ENCODE results near the gene DRGX. TPM values are rescaled to one million over a fixed set of nuclear protein-coding genes. Genes with fewer than 3 reads are reported as not detected.

The DRGX gene
- total RNA-seq (2022; extraction: Qiagen RNA extraction), result 0.05 TPM in 1 of 5 replicates, not detected in the others

DNA sequence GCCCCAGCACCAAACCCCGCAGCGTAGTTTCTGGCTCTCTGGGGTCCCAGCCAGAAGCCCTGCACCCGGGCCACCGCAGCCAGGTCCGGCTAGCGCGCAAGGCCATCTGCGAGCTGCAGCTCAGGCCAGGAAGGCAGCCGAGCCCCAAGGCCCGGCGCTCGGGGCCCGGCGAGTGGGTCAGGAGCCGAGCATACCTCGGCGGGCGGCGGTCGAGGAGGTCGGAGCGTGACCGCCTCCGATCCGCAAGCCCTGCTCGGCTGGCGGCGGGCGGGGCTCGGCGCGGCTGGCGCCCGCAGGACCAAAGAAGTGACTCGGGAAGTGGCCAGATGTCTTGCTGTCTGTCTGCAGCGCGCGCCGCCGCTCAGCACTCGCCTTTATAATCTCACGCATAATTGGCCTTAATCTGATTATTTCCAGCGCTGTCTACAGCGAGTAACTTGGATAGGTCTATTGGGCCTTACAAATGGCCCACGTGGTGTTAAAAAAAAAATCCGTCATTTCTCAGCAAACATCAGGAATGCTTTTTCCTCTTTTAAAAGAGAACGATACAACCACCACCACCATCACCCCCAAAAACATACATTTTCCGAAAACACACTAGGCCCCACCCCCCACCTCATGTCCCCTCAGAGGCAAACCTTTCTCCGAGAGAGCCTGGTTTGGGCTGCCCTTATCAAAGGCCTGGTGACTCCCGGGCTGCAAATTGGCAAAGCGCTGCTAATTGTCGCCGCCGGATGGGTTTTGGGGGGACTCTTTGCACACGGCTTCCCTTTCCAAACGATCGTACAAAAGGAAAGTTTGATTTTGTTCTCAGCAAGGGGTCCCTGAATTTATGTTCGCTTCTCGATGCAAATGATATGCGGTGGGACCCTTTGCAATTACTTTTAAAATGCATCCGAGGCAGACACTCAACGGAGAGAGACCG lies at the start of gene DRGX:
Gene DRGX, minus strand, starts transcription at position 349 of the 925 bp plus-strand sequence. CDS start 649 bp downstream, outside the sequence.

Other genes starting within 250 kb of the DRGX start
- not detected in 5 replicates for gene TMEM273, start 207.7 kb downstream of the DRGX start, total RNA-seq (2022; extraction: Qiagen RNA extraction)
- not detected in 5 replicates for gene C10orf71, start 96.9 kb downstream of the DRGX start, total RNA-seq (2022; extraction: Qiagen RNA extraction)
- 6.7 to 7.5 TPM (median 7.2 TPM) in 5 replicates for gene ERCC6, start 143.0 kb upstream of the DRGX start, total RNA-seq (2022; extraction: Qiagen RNA extraction)
- not detected in 5 replicates for gene SLC18A3, start 214.2 kb upstream of the DRGX start, total RNA-seq (2022; extraction: Qiagen RNA extraction)
- not detected in 5 replicates for gene CHAT, start 217.9 kb upstream of the DRGX start, total RNA-seq (2022; extraction: Qiagen RNA extraction)

Measured in A549 treated with Mapracorat at 1 μM for 4 hours (cell line).